Brain microvascular endothelial cell (primary cell): ENCODE data around the gene COG5.
A peak's percentile ranks its signal among the peaks of the same experiment; 100 is the strongest.

Experiments used
- DNase-seq: peaks from one replicate; pipeline ENCODE4 v3.0.0-alpha.2; 2020
- H3K27ac ChIP-seq: fragments of 250-450 bp; sonication (Bioruptor Pico); 2 replicates; pipeline ENCODE4 v1.5.1; 2020; ENCODE audit warnings: mild to moderate bottlenecking, moderate library complexity
- H3K27me3 ChIP-seq: fragments of 250-450 bp; sonication (Bioruptor Pico); replicated peaks from 2 replicates; pipeline ENCODE4 v1.5.1; 2020; ENCODE audit warnings: mild to moderate bottlenecking
- H3K36me3 ChIP-seq: fragments of 250-450 bp; sonication (Bioruptor Pico); replicated peaks from 2 replicates; pipeline ENCODE4 v1.5.1; 2020; ENCODE audit warnings: mild to moderate bottlenecking
- H3K4me3 ChIP-seq: 2 replicates; pipeline ENCODE4 v1.5.1; 2011; ENCODE audit warnings: low read depth, mild to moderate bottlenecking, control low read depth, low read length, moderate library complexity
- CTCF ChIP-seq: IDR thresholded peaks from 2 replicates; pipeline ENCODE4 v1.5.1; 2011; ENCODE audit warnings: low read depth, mild to moderate bottlenecking, moderate library complexity, low read length, control low read depth, inconsistent platforms; ENCODE audit errors: missing control alignments
- in situ Hi-C: cut with HindIII; loops from 2 replicates; pipeline ENCODE4 v1.10.0; 2017; ENCODE audit warnings: low sequenced_read_pairs, low pct_ligation_motif_present

Gene COG5

DNA sequence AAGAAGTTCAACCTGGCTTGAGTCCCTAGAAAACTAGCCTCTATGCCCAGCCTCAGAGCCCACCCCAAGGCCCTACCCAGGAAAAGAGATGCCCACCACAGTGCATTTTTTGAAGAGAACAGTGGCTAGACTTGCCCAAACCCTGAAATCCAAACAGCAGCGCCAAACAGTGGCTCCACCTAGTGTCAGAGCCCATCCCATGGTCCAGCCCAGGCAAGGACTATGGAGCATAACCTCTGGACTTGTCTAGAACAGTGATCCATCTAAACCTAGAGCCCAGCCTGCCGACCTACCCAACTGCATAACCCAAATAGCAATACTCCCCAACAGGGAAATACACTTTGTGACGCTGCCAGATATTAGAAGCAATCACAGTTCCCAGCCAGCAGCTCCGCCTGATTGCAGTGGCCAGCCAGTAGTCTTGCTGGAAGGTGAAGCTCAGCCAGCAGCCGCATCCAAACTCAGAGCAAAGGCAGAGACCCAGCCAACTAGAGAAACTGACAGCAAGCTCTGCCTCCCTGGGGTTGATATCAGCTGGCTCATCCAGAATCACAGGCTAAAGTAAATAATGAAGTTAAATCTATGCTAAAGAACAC lies 350.4 kb downstream of the COG5 start:
- H3K27ac ChIP-seq: no peak overlapping the region
- no peak overlapping the region for H3K4me3 ChIP-seq
- no peaks in the 10 kb centered on the region for H3K27me3 ChIP-seq
- no peak for DNase-seq
- H3K36me3 ChIP-seq: peaks cover 2% of the 10 kb centered on the region
- in situ Hi-C loops: no loop called here
- TF ChIP-seq CTCF: no peak

GRCh38 chr7:107212725-107213124 lies 351.0 kb downstream of the COG5 start:
- in situ Hi-C loops: no loop called here
- Histone ChIP-seq H3K36me3 (peaks cover 2% of the 10 kb centered on the region), H3K4me3 (no peak overlapping the region), H3K27me3 (no peaks in the 10 kb centered on the region), H3K27ac (no peak overlapping the region)
- DNase-seq: no peak
- no peak for TF ChIP-seq CTCF

GRCh38 chr7:107210400-107210799 lies 353.3 kb downstream of the COG5 start:
- TF ChIP-seq CTCF: no peak
- Histone ChIP-seq H3K4me3 (no peak overlapping the region), H3K27me3 (no peaks in the 10 kb centered on the region), H3K27ac (no peak overlapping the region), H3K36me3 (peaks cover 4% of the 10 kb centered on the region)
- in situ Hi-C loops: no loop called here
- DNase-seq: no peak

DNA sequence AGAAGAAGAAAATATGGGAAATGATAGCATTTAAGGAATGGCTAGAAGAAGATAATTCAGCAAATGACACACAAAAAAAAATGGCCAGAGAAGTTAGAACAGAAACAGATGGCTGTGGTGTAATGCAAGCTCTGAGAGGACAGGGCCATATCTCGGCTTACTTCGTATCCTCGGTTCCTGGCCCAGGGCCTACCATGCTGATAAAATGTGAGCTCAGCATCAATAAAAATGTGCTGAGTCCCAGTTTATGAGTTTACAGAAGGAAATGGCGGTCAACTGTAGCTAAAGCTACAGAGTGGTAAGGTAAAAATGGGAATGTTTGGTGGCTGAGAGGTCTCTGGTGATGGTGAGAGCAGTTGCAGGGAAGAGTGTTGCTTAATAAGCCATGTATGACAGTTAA lies 354.2 kb downstream of the COG5 start:
- Histone ChIP-seq H3K36me3 (peaks cover 6% of the 10 kb centered on the region), H3K4me3 (no peak overlapping the region), H3K27ac (no peak overlapping the region), H3K27me3 (no peaks in the 10 kb centered on the region)
- no peak for TF ChIP-seq CTCF
- DNase-seq: no peak
- in situ Hi-C loops: no loop called here

DNA sequence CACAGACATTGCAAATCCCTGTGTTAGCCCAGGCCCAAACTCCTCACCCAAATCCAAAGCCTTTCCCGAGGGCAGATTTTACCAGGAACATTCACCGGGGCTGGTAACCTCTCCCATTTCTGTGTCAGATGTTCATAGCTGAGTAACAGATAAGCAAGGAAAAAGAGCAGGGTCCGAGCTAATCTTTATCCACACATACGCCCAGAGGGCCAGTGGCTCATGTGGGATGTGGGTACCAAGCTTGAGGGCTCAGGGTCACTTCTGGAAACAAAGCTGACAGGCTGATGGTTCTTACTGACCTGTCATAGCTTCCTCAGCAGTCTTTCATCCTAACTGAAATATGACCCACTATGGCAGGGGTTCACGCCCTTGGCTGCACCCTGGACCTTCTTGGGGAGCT lies 355.2 kb downstream of the COG5 start:
- Histone ChIP-seq H3K27ac (peak overlapping the region; percentile 6), H3K27me3 (no peaks in the 10 kb centered on the region), H3K36me3 (peaks cover 8% of the 10 kb centered on the region), H3K4me3 (no peak overlapping the region)
- DNase-seq: no peak
- no peak for TF ChIP-seq CTCF
- in situ Hi-C loops: no loop called here

DNA sequence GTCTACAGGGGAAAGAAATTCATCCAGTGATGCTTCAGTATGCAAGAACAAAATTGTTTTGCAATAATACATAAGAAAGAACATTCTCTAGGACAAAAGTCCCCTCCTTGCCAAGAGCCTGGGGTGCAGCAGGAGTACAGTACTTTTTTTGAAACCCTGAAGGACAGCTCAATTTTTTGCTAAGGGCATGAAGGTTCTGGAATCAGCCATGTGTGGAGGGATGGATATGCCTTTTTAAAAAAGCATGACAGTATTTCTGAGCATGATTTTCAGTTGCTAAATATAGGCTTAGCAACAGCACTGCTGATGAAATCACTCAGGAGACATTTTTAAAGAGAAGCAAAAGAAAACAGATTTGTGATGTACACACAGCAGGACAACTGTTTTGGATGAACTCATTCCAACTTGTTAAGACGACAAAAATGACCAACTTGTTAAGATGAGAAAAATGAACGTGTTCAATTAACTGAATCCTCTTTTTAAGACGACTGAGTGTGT lies 355.6 kb downstream of the COG5 start:
- no peak overlapping the region for H3K4me3 ChIP-seq
- DNase-seq: peak; percentile 6
- peaks cover 12% of the 10 kb centered on the region for H3K36me3 ChIP-seq
- H3K27ac ChIP-seq: peak overlapping the region; percentile 6
- TF ChIP-seq CTCF: no peak
- H3K27me3 ChIP-seq: no peaks in the 10 kb centered on the region
- in situ Hi-C loops: no loop called here
